Astrocyte (in vitro differentiated cells and primary cell): ENCODE results near the gene CIDEA. TPM values are rescaled to one million over a fixed set of nuclear protein-coding genes. Genes with fewer than 3 reads are reported as not detected.

Source experiments
- DNase-seq: peaks from one replicate; pipeline ENCODE4 v3.0.0-alpha.2; 2010; ENCODE audit warnings: low read depth
- FAIRE-seq: peaks from 2 replicates; lab custom pipeline; 2011; peaks lifted over from hg19 to GRCh38; lab: Jason Lieb, UNC
- H2AFZ ChIP-seq: 2 replicates; pipeline ENCODE4 v1.6.0; 2012; ENCODE audit warnings: low read depth, low read length, inconsistent platforms
- H3K27ac ChIP-seq: 2 replicates; pipeline ENCODE4 v1.5.1; 2011; ENCODE audit warnings: low read depth, low read length, inconsistent platforms
- H3K27me3 ChIP-seq: 2 replicates; pipeline ENCODE4 v1.6.0; 2011; ENCODE audit warnings: low read length, inconsistent platforms; ENCODE audit not compliant: insufficient read depth
- H3K36me3 ChIP-seq: 2 replicates; pipeline ENCODE4 v1.5.1; 2011; ENCODE audit warnings: low read length, inconsistent platforms; ENCODE audit not compliant: insufficient read depth
- H3K4me1 ChIP-seq: 2 replicates; pipeline ENCODE4 v1.5.1; 2011; ENCODE audit warnings: low read length, inconsistent platforms; ENCODE audit not compliant: insufficient read depth
- H3K4me2 ChIP-seq: 2 replicates; pipeline ENCODE4 v1.6.0; 2012; ENCODE audit warnings: low read length, inconsistent platforms
- H3K4me3 ChIP-seq: 2 replicates; pipeline ENCODE4 v1.5.1; 2011; ENCODE audit warnings: low read depth, mild to moderate bottlenecking, low read length, inconsistent platforms; ENCODE audit not compliant: insufficient read depth
- H3K79me2 ChIP-seq: 2 replicates; pipeline ENCODE4 v1.6.0; 2012; ENCODE audit warnings: mild to moderate bottlenecking, low read length, inconsistent platforms; ENCODE audit not compliant: insufficient read depth
- H3K9ac ChIP-seq: 2 replicates; pipeline ENCODE4 v1.6.0; 2012; ENCODE audit warnings: mild to moderate bottlenecking, low read length, inconsistent platforms
- H3K9me3 ChIP-seq: 2 replicates; pipeline ENCODE4 v1.5.1; 2012; ENCODE audit warnings: low read depth, mild to moderate bottlenecking, low read length, inconsistent platforms; ENCODE audit not compliant: insufficient read depth
- H4K20me1 ChIP-seq: 2 replicates; pipeline ENCODE4 v1.6.0; 2012; ENCODE audit warnings: low read length, inconsistent platforms; ENCODE audit not compliant: insufficient read depth
- H3K27ac Mint-ChIP-seq: one replicate; pipeline ENCODE4 v1.8.0; 2021; ENCODE audit warnings: mild to moderate bottlenecking, mixed read lengths; ENCODE audit not compliant: unreplicated experiment
- H3K27me3 Mint-ChIP-seq: one replicate; pipeline ENCODE4 v1.8.0; 2021; ENCODE audit warnings: low read depth, mixed read lengths; ENCODE audit not compliant: unreplicated experiment
- H3K36me3 Mint-ChIP-seq: one replicate; pipeline ENCODE4 v1.8.0; 2021; ENCODE audit warnings: low read depth, mixed read lengths; ENCODE audit not compliant: unreplicated experiment
- H3K4me1 Mint-ChIP-seq: one replicate; pipeline ENCODE4 v1.8.0; 2021; ENCODE audit warnings: low read depth, mixed read lengths; ENCODE audit not compliant: unreplicated experiment
- H3K4me3 Mint-ChIP-seq: one replicate; pipeline ENCODE4 v1.8.0; 2021; ENCODE audit warnings: mild to moderate bottlenecking, moderate library complexity, mixed read lengths; ENCODE audit not compliant: unreplicated experiment
- H3K9me3 Mint-ChIP-seq: one replicate; pipeline ENCODE4 v1.8.0; 2021; ENCODE audit warnings: mild to moderate bottlenecking, mixed read lengths; ENCODE audit not compliant: unreplicated experiment
- CTCF ChIP-seq: IDR thresholded peaks from 2 replicates; pipeline ENCODE4 v1.5.1; 2011; ENCODE audit warnings: low read depth, mild to moderate bottlenecking, inconsistent platforms, low read length, moderate library complexity; ENCODE audit not compliant: insufficient read depth
- EZH2 ChIP-seq: IDR thresholded peaks from 2 replicates; pipeline ENCODE4 v1.6.1; 2012; ENCODE audit warnings: mild to moderate bottlenecking, low read length, inconsistent platforms; ENCODE audit not compliant: insufficient read depth
- total RNA-seq: library from RNA; stranded (reverse); gene quantifications from 2 replicates; pipeline ENCODE4 v1.2.1, GENCODE V29; 2021

The CIDEA gene
- total RNA-seq, 1 donor from 2014 or later, result 0.43 TPM

DNA sequence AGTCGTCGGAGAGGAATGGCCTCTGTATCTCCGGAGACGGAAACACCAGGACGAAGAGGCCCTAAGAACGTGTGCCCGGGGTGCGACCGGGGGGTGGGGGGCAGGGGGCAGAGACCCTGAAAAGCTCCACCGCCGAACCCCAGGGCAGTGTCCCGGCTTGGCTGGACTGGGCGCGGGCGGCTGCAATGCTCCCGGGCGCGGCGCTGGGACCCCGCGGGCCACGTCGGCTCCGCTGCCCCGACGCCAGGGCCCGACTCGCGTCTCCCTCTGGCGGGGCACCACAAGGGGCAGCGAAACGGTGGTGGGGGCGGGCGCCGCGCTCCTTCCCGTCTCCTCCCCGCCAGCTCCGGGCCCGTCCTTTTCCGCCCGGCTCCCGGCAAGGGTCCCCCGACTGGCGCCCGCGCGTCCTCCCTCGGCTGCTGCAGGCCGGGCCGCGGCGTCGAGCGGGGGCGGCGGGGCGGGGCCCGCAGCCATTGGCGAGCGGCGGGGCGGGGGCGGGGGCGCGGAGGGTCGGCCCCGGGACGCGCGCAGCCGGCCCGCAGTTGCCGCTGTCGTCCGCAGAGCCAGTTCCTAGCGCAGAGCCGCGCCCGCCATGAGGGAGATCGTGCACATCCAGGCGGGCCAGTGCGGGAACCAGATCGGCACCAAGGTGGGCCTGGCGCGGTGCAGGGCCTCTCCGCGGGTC, 53.7 kb downstream of the CIDEA start, which contains the start of gene TUBB6:
Gene TUBB6, plus strand, starts transcription at position 541 of the 685 bp plus-strand sequence. Its CDS starts 52 bp downstream, at position 593.
- Histone ChIP-seq H3K9me3 (no peaks in the 10 kb centered on the region), H3K4me2 (peak within 1 kb of the TSS; percentile 98), H3K4me1 (peaks cover 21% of the 10 kb centered on the region), H3K36me3 (peaks cover 27% of the 10 kb centered on the region), H3K27ac (peak within 1 kb of the TSS; percentile 95), H3K27me3 (no peaks in the 10 kb centered on the region), H4K20me1 (peaks cover 41% of the 10 kb centered on the region), H3K9ac (peak within 1 kb of the TSS; percentile 94), H3K79me2 (peaks cover 76% of the 10 kb centered on the region), H2AFZ (peak within 1 kb of the TSS; percentile 53), H3K4me3 (peak within 1 kb of the TSS; percentile 96)
- TF ChIP-seq CTCF (no peak), EZH2 (no peak)
- H3K36me3 Mint-ChIP-seq, result peaks cover 25% of the 10 kb centered on the region
- peaks cover 2% of the 10 kb centered on the region for H3K27me3 Mint-ChIP-seq
- FAIRE-seq (no peak), DNase-seq (peak; percentile 69)
- peak within 1 kb of the TSS; percentile 95 for H3K4me3 Mint-ChIP-seq
- H3K9me3 Mint-ChIP-seq, result peaks cover 3% of the 10 kb centered on the region
- peak within 1 kb of the TSS; percentile 99 for H3K27ac Mint-ChIP-seq
- peaks cover 27% of the 10 kb centered on the region for H3K4me1 Mint-ChIP-seq

- peaks cover 34% of the 10 kb centered on the region for H3K4me1 Mint-ChIP-seq
Measured at GRCh38 chr18:12308386-12309100, 54.4 kb downstream of the CIDEA start.

More at GRCh38 chr18:12308386-12309100, 54.4 kb downstream of the CIDEA start:
- Histone ChIP-seq H3K36me3 (peaks cover 34% of the 10 kb centered on the region), H3K9ac (peak overlapping the region; percentile 94), H3K9me3 (no peaks in the 10 kb centered on the region), H3K27me3 (no peaks in the 10 kb centered on the region), H3K4me3 (peak overlapping the region; percentile 96), H3K79me2 (peaks cover 83% of the 10 kb centered on the region), H3K27ac (peak overlapping the region; percentile 95), H4K20me1 (peaks cover 48% of the 10 kb centered on the region), H2AFZ (no peak overlapping the region), H3K4me2 (peak overlapping the region; percentile 93), H3K4me1 (peaks cover 25% of the 10 kb centered on the region)
- Mint-ChIP-seq H3K27ac (peak overlapping the region; percentile 98), H3K4me3 (peak overlapping the region; percentile 95), H3K36me3 (peaks cover 32% of the 10 kb centered on the region), H3K9me3 (peaks cover 3% of the 10 kb centered on the region), H3K27me3 (peaks cover 2% of the 10 kb centered on the region)
- FAIRE-seq (no peak), DNase-seq (peak; percentile 75)
- TF ChIP-seq CTCF, result no peak
- no peak for TF ChIP-seq EZH2
